HepG2 (cell line): Measurements from ENCODE around the gene SLIT1.

ENCODE experiments used
- CREB1 ChIP-seq, 2 experiments: fragments of 450-650 bp in 1 of 2; IDR thresholded peaks; 2 replicates each; pipeline ENCODE4 v1.6.1; 2016 to 2017; ENCODE audit warnings: control low read depth in 1 of 2, mild to moderate bottlenecking in 1 of 2, missing compliant biosample characterization in 1 of 2, missing genetic modification characterization in 1 of 2
- FLYWCH1 ChIP-seq: sonication (generic); formaldehyde crosslinking; IDR thresholded peaks from 2 replicates; pipeline ENCODE4 v1.8.1; 2023; ENCODE audit warnings: mild to moderate bottlenecking, missing genetic modification reagents
- KDM1A ChIP-seq: IDR thresholded peaks from 2 replicates; pipeline ENCODE4 v1.6.1; 2016; ENCODE audit warnings: missing compliant biosample characterization
- NCOA1 ChIP-seq: sonication (generic); formaldehyde crosslinking; IDR thresholded peaks from 2 replicates; pipeline ENCODE4 v1.9.0; 2021; ENCODE audit warnings: missing genetic modification reagents
- POLR2A ChIP-seq, 2 experiments: IDR thresholded peaks; 2 replicates each; pipeline ENCODE4 v1.6.1; 2011; ENCODE audit warnings: low read depth in 2 of 2, low read length in 2 of 2, mild to moderate bottlenecking in 1 of 2, moderate library complexity in 1 of 2; ENCODE audit not compliant: insufficient read depth in 1 of 2
- POLR2AphosphoS5 ChIP-seq: IDR thresholded peaks from 2 replicates; pipeline ENCODE4 v1.6.1; 2012; ENCODE audit warnings: low read depth, low read length
- TEAD2 ChIP-seq: sonication (generic); formaldehyde crosslinking; IDR thresholded peaks from 2 replicates; pipeline ENCODE4 v1.9.0; 2021; ENCODE audit warnings: missing genetic modification reagents
- ZFP37 ChIP-seq: sonication (generic); formaldehyde crosslinking; IDR thresholded peaks from 2 replicates; pipeline ENCODE4 v1.4.0; 2020; ENCODE audit warnings: missing genetic modification reagents, borderline replicate concordance
- ZNF292 ChIP-seq: sonication (generic); formaldehyde crosslinking; IDR thresholded peaks from 2 replicates; pipeline ENCODE4 v1.8.1; 2022; ENCODE audit warnings: mild to moderate bottlenecking, low read depth, missing genetic modification reagents, borderline replicate concordance

GRCh38 chr10:97124211-97124610 lies 61.5 kb downstream of the SLIT1 start:
- TF ChIP-seq POLR2A (IDR thresholded peaks at IDR 0.05; ENCODE audit: insufficient read depth in 1 of 2, low read depth in 2 of 2, low read length in 2 of 2) (no peak), ZFP37 (CRISPR knock-in tag) (no peak), FLYWCH1 (no peak), NCOA1 (CRISPR knock-in tag) (no peak), CREB1 (IDR thresholded peaks at IDR 0.05) (no peak), CREB1 (CRISPR knock-in tag; IDR thresholded peaks at IDR 0.05) (no peak), TEAD2 (CRISPR knock-in tag) (no peak), KDM1A (CRISPR knock-in tag) (no peak), POLR2AphosphoS5 (no peak), ZNF292 (CRISPR knock-in tag) (no peak)
